K562 (cell line): ENCODE results near the gene PRSS8. TPM values are rescaled to one million over a fixed set of nuclear protein-coding genes. Genes with fewer than 3 reads are reported as not detected.

Experiments
- ARID4B ChIP-seq: sonication (generic); formaldehyde crosslinking; IDR thresholded peaks from 2 replicates; pipeline ENCODE4 v1.8.0; 2022; ENCODE audit warnings: mild to moderate bottlenecking, missing genetic modification reagents
- ATF3 ChIP-seq, 2 experiments: fragments of 450-650 bp in 1 of 2; sonication (generic) in 1 of 2; formaldehyde crosslinking in 1 of 2; IDR thresholded peaks in 1 of 2; conservative IDR thresholded peaks in 1 of 2; 2 replicates each; pipeline versions ENCODE4 v1.6.1 to v1.8.1; 2016 to 2023; ENCODE audit warnings: mild to moderate bottlenecking in 2 of 2, moderate library complexity in 2 of 2, inconsistent platforms in 1 of 2, missing genetic modification reagents in 1 of 2
- BRCA1 ChIP-seq, 2 experiments: fragments of 450-650 bp in 1 of 2; sonication (generic) in 1 of 2; formaldehyde crosslinking in 1 of 2; IDR thresholded peaks; 2 replicates each; pipeline versions ENCODE4 v1.5.0 to v1.6.1; 2017 to 2020; ENCODE audit warnings: mild to moderate bottlenecking in 1 of 2, missing genetic modification reagents in 1 of 2
- CCNT2 ChIP-seq: IDR thresholded peaks from 2 replicates; pipeline ENCODE4 v1.6.1; 2011; ENCODE audit warnings: borderline replicate concordance, low read depth, mild to moderate bottlenecking, moderate library complexity, mixed read lengths, low read length; ENCODE audit not compliant: insufficient read length; ENCODE audit errors: extremely low read depth
- CHD1 ChIP-seq: fragments of 200-600 bp; sonication (generic); IDR thresholded peaks from one replicate; pipeline ENCODE4 v1.6.1; 2012; ENCODE audit warnings: mild to moderate bottlenecking, moderate library complexity, low read length, inconsistent platforms
- E2F4 ChIP-seq: sonication (generic); formaldehyde crosslinking; IDR thresholded peaks from 2 replicates; pipeline ENCODE4 v1.8.0; 2022; ENCODE audit warnings: mild to moderate bottlenecking, low read depth, missing genetic modification reagents
- GABPA ChIP-seq: fragments of 200-800 bp; sonication (Bioruptor generic); conservative IDR thresholded peaks from 2 replicates; pipeline ENCODE4 v1.6.1; 2016; ENCODE audit warnings: low read depth, missing genetic modification characterization, missing compliant biosample characterization
- HDAC1 ChIP-seq, 2 experiments: fragments of 450-650 bp; IDR thresholded peaks; 2 replicates each; pipeline ENCODE4 v1.6.1; 2016 to 2017; ENCODE audit warnings: inconsistent platforms in 1 of 2, mild to moderate bottlenecking in 1 of 2, moderate library complexity in 1 of 2
- POLR2H ChIP-seq: IDR thresholded peaks from 2 replicates; pipeline ENCODE4 v1.6.1; 2016; ENCODE audit warnings: missing genetic modification characterization, low read depth, mild to moderate bottlenecking, control low read depth, missing compliant biosample characterization, moderate library complexity
- SAP30 ChIP-seq: fragments of 200-600 bp; sonication (generic); IDR thresholded peaks from 2 replicates; pipeline ENCODE4 v1.6.1; 2012; ENCODE audit warnings: borderline replicate concordance, low read depth, mild to moderate bottlenecking, moderate library complexity, low read length, control low read depth, inconsistent platforms; ENCODE audit not compliant: insufficient read depth, poor library complexity, severe bottlenecking
- STAG1 ChIP-seq: sonication (generic); formaldehyde crosslinking; IDR thresholded peaks from 2 replicates; pipeline ENCODE4 v1.5.0; 2020; ENCODE audit warnings: missing genetic modification reagents, borderline replicate concordance
- TCF7 ChIP-seq: sonication (generic); IDR thresholded peaks from 2 replicates; pipeline ENCODE4 v1.6.1; 2016; ENCODE audit warnings: antibody characterized with exemption, borderline replicate concordance
- ZNF12 ChIP-seq: sonication (generic); formaldehyde crosslinking; IDR thresholded peaks from 2 replicates; pipeline ENCODE4 v1.4.0; 2020; ENCODE audit warnings: mild to moderate bottlenecking, missing genetic modification reagents
- ZNF140 ChIP-seq: fragments of 250-450 bp; sonication (Bioruptor Pico); IDR thresholded peaks from 2 replicates; pipeline ENCODE4 v1.8.0; 2021; ENCODE audit warnings: moderate library complexity, mild to moderate bottlenecking, inconsistent platforms
- ZNF586 ChIP-seq: fragments of 450-650 bp; formaldehyde crosslinking; conservative IDR thresholded peaks from 2 replicates; pipeline ENCODE4 v1.4.0; 2020; ENCODE audit warnings: mild to moderate bottlenecking, moderate library complexity
- polyA plus RNA-seq, 8 experiments: library from polyadenylated mRNA; depleted of rRNA in 4 of 8; stranded (reverse) in 5 of 8; unstranded in 3 of 8; fragments of >200 nt; fragmentation: Nextera tagmentation in 2 of 8; fragmentation: Illumina TruSeq in 1 of 8; extraction: Ambion mirVana in 2 of 8; extraction: Trizol in 1 of 8; gene quantifications; 2 replicates each; pipeline versions ENCODE4 v1.2.1 to v1.2.3, GENCODE V29; 2011 to 2014; ENCODE audit warnings: inconsistent platforms in 1 of 8, missing spikeins in 1 of 8
- total RNA-seq, 7 experiments: library from RNA; depleted of rRNA in 6 of 7; stranded (reverse); fragments of >200 nt in 6 of 7; fragmentation: Illumina TruSeq in 2 of 7; extraction: Trizol in 2 of 7; gene quantifications; 2 replicates each; pipeline versions ENCODE4 v1.2.1 to v1.2.3, GENCODE V29; 2011 to 2021; ENCODE audit warnings: low replicate concordance in 1 of 7

PRSS8 gene
- total and polyA plus RNA-seq, 9 of the 15 experiments (the other 6 are each of a cell fraction or from before 2014, with no cell fraction given), result 0.25 to 3.9 (median 1.3) TPM; not detected in 1

GRCh38 chr16:31181102-31181830 is 45.7 kb upstream of the PRSS8 start (continued):
- TF ChIP-seq ARID4B (0 out of 2 replicates have a peak, but pooled peaks have one; percentile 13), ATF3 (IDR thresholded peaks at IDR 0.05) (no peak), ATF3 (CRISPR knock-in tag; conservative IDR thresholded peaks at IDR 0.05) (0 out of 2 replicates have a peak, but pooled peaks have one; percentile 1), ZNF12 (0 out of 2 replicates have a peak, but pooled peaks have one; percentile 18), ZNF140 (no peak), HDAC1 (IDR thresholded peaks at IDR 0.05) (peak in 1 of 2 experiments; percentile 34; a peak in 2 of 4 replicates), ZNF586 (CRISPR knock-in tag) (no peak), CCNT2 (no peak), CHD1 (peak; percentile 65), SAP30 (peak; percentile 3), TCF7 (no peak), GABPA (peak; percentile 35; the same call in 1 of the 2 replicates), STAG1 (CRISPR knock-in tag) (peak; percentile 19; the same call in 1 of the 2 replicates), E2F4 (CRISPR knock-in tag) (no peak), BRCA1 (IDR thresholded peaks at IDR 0.05) (no peak), BRCA1 (CRISPR knock-in tag; IDR thresholded peaks at IDR 0.05) (0 out of 2 replicates have a peak, but pooled peaks have one; percentile 35), POLR2H (no peak)
- TF ChIP-seq, all 486 proteins: peak for 10
